Measurements from ENCODE around the gene HTR7.
"Not testable (repeated sequence)": the region's sequence is repeated elsewhere in the genome, so short reads cannot be mapped to it uniquely, and the experiment has no call there.

Gene HTR7

DNA sequence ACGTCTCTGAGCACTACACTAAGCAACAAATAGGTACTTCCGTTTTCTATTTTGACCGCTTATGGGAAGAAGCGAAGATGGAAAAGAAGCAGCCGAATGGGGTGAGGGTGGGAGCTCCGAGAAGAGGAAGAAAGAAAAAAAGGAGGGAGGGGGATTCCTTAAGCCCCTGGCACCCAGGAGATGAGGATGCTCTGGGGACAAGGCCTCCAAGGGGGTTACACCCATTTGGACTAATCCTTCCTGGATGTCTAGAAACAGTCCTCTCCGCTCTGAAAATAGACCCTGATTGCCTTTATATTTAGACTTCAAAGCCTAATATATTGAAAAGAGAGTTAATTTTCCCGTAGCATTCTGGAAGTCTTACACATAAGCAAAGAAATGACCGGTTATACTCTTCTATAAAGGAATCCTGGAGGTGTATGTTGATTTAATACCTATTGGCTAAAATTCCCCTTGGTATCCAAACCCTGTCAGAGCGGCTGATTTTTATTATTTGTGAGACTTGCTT is 676 bp upstream of the HTR7 start:
- in situ Hi-C loops (cut with MboI; ENCODE audit: low sequenced_read_pairs), result no loop called here

- in situ Hi-C loops (cut with MboI; ENCODE audit: low sequenced_read_pairs), result no loop called here
These were observed 740 bp downstream of the HTR7 start for GRCh38 chr10:90856964-90857634.

DNA sequence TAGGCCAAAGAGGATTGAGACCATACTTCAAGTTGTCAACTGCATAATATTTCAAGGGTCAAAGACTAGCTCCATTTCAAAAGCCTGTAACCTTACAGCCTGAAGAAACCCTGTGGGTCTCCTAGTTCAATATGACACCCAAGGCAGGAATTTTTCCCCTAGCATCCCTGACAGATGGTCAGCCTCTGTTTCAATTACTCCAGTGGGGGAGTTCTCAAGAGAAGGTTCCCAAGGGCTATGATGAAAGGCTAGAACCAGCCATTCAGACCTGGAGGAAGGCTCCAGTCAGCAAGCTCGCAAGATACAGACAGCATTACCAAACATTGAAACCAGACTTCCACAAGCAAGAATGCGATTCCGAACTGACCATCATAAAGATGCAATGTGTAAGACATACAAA is 1.6 kb downstream of the HTR7 start:
- in situ Hi-C loops (cut with MboI; ENCODE audit: low sequenced_read_pairs), result no loop called here

DNA sequence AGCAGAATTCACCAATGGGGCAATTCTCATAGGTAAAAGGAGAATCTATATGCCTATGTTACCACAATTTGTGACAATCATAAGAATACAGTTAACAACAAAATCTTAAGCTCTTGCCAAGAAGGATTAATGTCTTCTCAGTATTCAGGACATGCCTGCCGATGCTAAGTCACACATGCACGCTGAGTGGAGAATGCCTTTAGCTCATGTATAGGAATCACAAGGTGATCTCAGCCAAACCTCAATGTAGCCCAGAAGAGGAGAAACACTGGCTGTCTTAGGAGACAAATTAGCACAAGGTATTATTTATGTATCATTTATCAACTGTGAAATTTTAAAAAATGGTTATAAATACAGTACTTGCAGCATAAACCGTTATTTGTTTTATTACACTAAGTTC is 2.7 kb downstream of the HTR7 start:
- in situ Hi-C loops (cut with MboI; ENCODE audit: low sequenced_read_pairs), result no loop called here

DNA sequence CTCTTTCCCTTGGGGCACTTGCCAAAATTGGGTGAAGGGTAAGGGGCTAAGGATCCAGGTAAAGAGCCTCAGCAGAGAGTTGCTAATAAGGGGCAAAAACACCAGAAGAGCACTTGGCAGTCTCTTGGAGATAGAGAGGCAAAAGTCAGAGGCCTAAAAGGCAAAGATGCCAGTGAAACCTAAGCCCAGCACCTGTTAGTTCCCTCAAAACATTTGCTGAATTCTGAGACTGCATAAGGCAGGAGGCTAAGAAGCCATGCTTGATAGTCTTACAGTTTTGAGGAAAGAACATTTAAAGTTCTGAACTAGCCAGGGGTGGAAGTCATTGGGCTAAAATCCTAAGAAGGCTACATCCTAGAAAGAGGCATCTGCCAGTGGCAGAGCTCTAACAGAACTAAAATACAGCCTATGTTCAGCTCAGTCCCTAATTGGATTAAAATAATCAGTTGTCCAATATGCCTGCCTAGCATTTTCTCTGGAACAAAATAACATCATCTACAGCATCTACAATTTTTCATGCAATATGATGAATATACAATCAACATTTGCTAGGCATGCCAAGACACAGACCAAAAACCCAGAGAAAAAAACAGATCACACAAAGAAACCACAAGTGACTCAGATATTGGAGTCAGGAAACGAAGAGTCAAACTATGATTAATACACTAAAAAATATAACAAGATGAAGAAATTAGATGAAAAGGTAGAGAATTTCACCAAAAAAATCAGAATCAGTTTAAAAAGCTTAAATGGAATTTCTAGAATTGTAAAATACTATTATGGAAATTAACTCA is 7.7 kb downstream of the HTR7 start:
- in situ Hi-C loops (cut with MboI; ENCODE audit: low sequenced_read_pairs), result no loop called here

GRCh38 chr10:90847436-90847835 is 10.4 kb downstream of the HTR7 start:
- in situ Hi-C loops (cut with MboI; ENCODE audit: low sequenced_read_pairs), result no loop called here

DNA sequence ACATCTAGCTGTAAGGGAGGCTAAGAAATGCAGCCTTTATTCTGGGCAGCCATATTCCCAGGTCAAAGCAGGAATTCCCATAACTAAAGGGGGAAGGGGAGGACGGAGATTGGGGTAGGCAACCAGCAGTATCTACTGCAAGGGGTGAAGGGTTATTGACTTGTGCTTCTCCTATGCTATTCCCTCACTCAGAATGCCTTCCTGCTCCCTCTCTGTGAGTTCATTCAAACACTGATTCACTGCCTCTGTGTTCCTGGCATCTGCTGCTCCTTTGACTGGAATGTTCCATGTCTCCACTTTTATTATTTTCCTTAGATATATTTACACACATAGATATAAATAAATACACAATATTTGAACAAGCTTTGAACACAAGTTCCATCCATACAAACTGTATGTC is 11.1 kb downstream of the HTR7 start:
- in situ Hi-C loops (cut with MboI; ENCODE audit: low sequenced_read_pairs), result no loop called here

GRCh38 chr10:90845726-90846125 is 12.1 kb downstream of the HTR7 start:
- in situ Hi-C loops (cut with MboI; ENCODE audit: low sequenced_read_pairs), result no loop called here

GRCh38 chr10:90842725-90843124 is 15.1 kb downstream of the HTR7 start:
- in situ Hi-C loops (cut with MboI; ENCODE audit: low sequenced_read_pairs), result no loop called here

DNA sequence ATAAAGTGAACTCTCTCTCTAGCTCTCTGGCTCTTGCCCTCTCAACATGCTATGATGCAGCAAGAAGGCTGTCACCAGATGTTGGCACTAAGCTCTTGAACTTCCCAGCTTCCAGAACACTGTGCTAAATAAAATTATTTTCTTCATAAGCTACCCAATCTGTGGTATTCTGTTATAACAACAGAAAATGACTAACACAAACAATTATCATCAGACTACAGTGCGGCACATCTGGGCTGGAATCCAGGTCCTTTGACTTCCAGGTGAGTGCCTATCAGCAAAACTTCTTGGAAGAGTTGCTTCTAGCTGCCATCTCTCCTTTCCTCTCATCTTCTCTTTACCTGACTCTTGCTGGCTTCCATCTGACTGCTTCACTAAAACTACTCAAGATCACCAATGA is 20.4 kb downstream of the HTR7 start:
- in situ Hi-C loops (cut with MboI; ENCODE audit: low sequenced_read_pairs), result no loop called here

DNA sequence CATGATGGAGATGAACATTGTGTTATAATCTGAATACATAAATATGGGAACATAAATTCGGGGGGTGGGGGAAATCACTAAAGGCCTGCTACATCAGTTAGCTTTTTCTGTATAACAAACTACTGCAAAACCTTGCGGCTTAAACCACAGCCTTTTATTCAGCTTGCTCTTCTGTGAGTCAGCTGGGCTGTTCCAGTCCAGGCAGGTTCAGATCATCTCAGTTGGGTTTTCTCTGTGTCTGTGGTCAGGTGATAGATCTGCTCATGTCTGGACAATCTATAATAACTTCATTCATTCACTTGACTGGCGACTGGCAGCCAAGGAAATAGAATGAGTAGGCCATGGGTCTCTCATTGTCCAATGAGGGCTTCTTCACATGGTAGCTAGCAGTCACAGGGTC is 23.5 kb downstream of the HTR7 start:
- in situ Hi-C loops (cut with MboI; ENCODE audit: low sequenced_read_pairs), result no loop called here

- in situ Hi-C loops (cut with MboI; ENCODE audit: low sequenced_read_pairs), result no loop called here
These were observed 25.7 kb downstream of the HTR7 start for GRCh38 chr10:90832111-90832510.

- in situ Hi-C loops (cut with MboI; ENCODE audit: low sequenced_read_pairs), result no loop called here
These were observed 35.3 kb downstream of the HTR7 start for GRCh38 chr10:90822508-90822907.

- in situ Hi-C loops (cut with MboI; ENCODE audit: low sequenced_read_pairs), result not testable (repeated sequence)
These were observed 36.0 kb downstream of the HTR7 start for GRCh38 chr10:90821864-90822263.

GRCh38 chr10:90819911-90820310 is 37.9 kb downstream of the HTR7 start:
- in situ Hi-C loops (cut with MboI; ENCODE audit: low sequenced_read_pairs), result no loop called here

GRCh38 chr10:90818736-90819135 is 39.1 kb downstream of the HTR7 start:
- in situ Hi-C loops (cut with MboI; ENCODE audit: low sequenced_read_pairs), result no loop called here

DNA sequence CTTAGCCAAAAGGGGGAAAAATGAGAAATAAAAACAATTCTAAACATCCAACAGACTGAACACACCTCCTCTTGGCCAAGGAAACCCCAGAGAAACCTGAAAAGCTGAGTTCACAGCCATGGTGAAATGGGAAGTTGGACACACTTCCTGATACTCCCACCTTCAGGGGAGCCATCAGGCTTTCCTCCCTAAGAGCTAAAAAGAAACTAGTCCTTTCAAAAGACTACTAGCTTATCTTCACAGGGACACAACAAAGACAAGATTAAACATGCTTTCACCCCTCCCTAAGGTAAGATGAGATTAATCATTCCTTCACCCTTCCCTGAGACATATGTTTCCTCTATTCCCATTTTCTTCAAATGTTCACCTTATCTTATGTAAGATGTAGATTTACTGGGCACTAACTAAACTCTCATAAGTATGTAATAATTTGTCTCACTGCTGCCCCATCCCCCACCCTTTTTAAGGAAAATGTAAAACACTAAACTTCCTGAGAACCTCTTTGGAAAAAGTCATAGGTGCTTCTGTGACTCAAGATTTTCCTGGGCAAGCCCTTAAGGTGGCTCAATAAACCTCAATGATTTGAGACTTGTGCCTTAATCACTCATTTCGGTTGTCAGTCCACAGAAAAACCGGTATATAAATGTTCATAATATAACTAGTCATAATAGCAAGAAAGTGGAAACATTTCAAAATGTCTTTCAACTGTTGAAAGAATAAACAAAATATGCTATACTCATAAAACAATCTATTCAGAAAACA is 40.5 kb downstream of the HTR7 start:
- in situ Hi-C loops (cut with MboI; ENCODE audit: low sequenced_read_pairs), result no loop called here

DNA sequence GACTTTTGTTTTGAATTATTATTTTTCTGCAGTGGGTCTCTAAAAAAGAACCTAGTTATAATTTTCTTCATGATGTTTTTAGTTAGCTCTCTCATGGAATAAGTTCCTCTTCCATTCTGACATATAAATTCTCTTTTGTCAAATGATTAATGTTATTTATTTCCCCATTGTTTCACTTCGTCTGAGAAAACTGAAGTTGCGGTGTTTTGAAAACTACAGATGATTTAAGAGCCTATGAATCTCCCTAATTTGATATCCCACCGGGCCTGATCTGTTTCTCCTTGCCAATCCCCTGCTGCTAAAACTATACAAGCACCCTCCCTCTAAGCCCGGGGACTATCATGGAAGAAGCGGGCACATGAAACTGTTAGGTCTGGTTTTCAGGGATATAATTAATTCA is 41.4 kb downstream of the HTR7 start:
- in situ Hi-C loops (cut with MboI; ENCODE audit: low sequenced_read_pairs), result no loop called here

- in situ Hi-C loops (cut with MboI; ENCODE audit: low sequenced_read_pairs), result no loop called here
These were observed 44.1 kb downstream of the HTR7 start for GRCh38 chr10:90813594-90814365.

DNA sequence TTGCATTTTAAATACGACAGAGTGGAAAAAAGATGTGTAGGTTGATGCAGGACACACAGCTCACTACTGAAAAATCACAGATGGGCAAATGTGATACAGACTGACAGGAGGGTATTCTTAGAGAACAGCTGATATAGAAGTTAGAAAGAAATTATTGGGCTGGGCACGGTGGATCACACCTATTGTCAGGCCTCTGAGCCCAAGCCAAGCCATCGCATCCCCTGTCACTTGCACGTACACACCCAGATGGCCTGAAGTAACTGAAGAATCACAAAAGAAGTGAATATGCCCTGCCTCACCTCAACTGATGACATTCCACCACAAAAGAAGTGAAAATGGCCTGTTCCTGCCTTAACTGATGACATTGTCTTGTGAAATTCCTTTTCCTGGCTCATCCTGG is 50.7 kb downstream of the HTR7 start:
- in situ Hi-C loops (cut with MboI; ENCODE audit: low sequenced_read_pairs), result not testable (repeated sequence)

GRCh38 chr10:90806677-90807076 is 51.2 kb downstream of the HTR7 start:
- in situ Hi-C loops (cut with MboI; ENCODE audit: low sequenced_read_pairs), result no loop called here
